HEK293 (cell line): ENCODE data around the gene GRID2.

Experiments
- CTCF ChIA-PET: fragments of 350-600 bp; formaldehyde crosslinking; extraction: SDS; loops from one replicate; lab custom pipeline; 2021; ENCODE audit warnings: antibody characterized with exemption; lab: Yijun Ruan, JAX
- POLR2A ChIA-PET: fragments of 300-600 bp; formaldehyde crosslinking; extraction: SDS; loops from one replicate; lab custom pipeline; 2020; ENCODE audit warnings: antibody characterized with exemption, inconsistent platforms; lab: Yijun Ruan, JAX
- H3K27ac ChIP-seq: fragments of 200-500 bp; sonication (Bioruptor generic); 2 replicates; pipeline ENCODE4 v1.5.1; 2014; ENCODE audit warnings: low read depth, low read length, control low read depth, inconsistent platforms; ENCODE audit errors: extremely low read depth
- H3K36me3 ChIP-seq, 2 experiments: fragments of 200-500 bp in 1 of 2; sonication (Bioruptor generic) in 1 of 2; 1 replicate in 1 of 2; 2 replicates in 1 of 2; pipeline ENCODE4 v1.5.1; 2014 to 2017; ENCODE audit warnings: inconsistent platforms in 2 of 2, low read length in 2 of 2; ENCODE audit not compliant: control insufficient read depth in 2 of 2, insufficient read depth in 1 of 2
- H3K4me1 ChIP-seq: fragments of 200-500 bp; sonication (Bioruptor generic); 2 replicates; pipeline ENCODE4 v1.5.1; 2014; ENCODE audit warnings: mild to moderate bottlenecking, low read length, inconsistent platforms; ENCODE audit not compliant: control insufficient read depth, insufficient read depth
- H3K4me3 ChIP-seq: 2 replicates; pipeline ENCODE4 v1.5.1; 2011; ENCODE audit warnings: low read depth, mild to moderate bottlenecking, control low read depth, low read length, moderate library complexity
- H3K9me3 ChIP-seq: fragments of 200-500 bp; sonication (Bioruptor generic); 2 replicates; pipeline ENCODE4 v1.5.1; 2014; ENCODE audit warnings: low read depth, low read length, inconsistent platforms; ENCODE audit not compliant: control insufficient read depth, insufficient read depth
- BCL6B ChIP-seq: fragments of 450-650 bp; formaldehyde crosslinking; IDR thresholded peaks from 2 replicates; pipeline ENCODE4 v1.5.1; 2017; ENCODE audit warnings: missing biosample characterization, missing genetic modification characterization
- CTCF ChIP-seq: fragments of 450-650 bp; formaldehyde crosslinking; IDR thresholded peaks from 2 replicates; pipeline ENCODE4 v1.5.1; 2016; ENCODE audit warnings: missing biosample characterization, missing genetic modification characterization
- GLI4 ChIP-seq: fragments of 450-650 bp; formaldehyde crosslinking; IDR thresholded peaks from 2 replicates; pipeline ENCODE4 v1.5.1; 2016; ENCODE audit warnings: missing biosample characterization, missing genetic modification characterization
- GLIS2 ChIP-seq: fragments of 450-650 bp; formaldehyde crosslinking; IDR thresholded peaks from 2 replicates; pipeline ENCODE4 v1.5.1; 2016; ENCODE audit warnings: missing biosample characterization, missing genetic modification characterization
- HOXA7 ChIP-seq: sonication (generic); formaldehyde crosslinking; IDR thresholded peaks from 2 replicates; pipeline ENCODE4 v1.8.1; 2022; ENCODE audit warnings: missing genetic modification reagents, borderline replicate concordance
- HOXD13 ChIP-seq: sonication (generic); formaldehyde crosslinking; IDR thresholded peaks from 2 replicates; pipeline ENCODE4 v1.8.0; 2022; ENCODE audit warnings: missing genetic modification reagents, borderline replicate concordance
- KLF16 ChIP-seq: fragments of 450-650 bp; formaldehyde crosslinking; IDR thresholded peaks from 2 replicates; pipeline ENCODE4 v1.5.1; 2017; ENCODE audit warnings: missing biosample characterization, missing genetic modification characterization
- KLF17 ChIP-seq: fragments of 450-650 bp; formaldehyde crosslinking; IDR thresholded peaks from 2 replicates; pipeline ENCODE4 v1.5.1; 2016; ENCODE audit warnings: missing biosample characterization, missing genetic modification characterization
- ZBTB11 ChIP-seq: fragments of 450-650 bp; formaldehyde crosslinking; conservative IDR thresholded peaks from 2 replicates; pipeline ENCODE4 v1.5.1; 2016; ENCODE audit warnings: low read depth, missing biosample characterization, missing genetic modification characterization
- ZFHX2 ChIP-seq: fragments of 450-650 bp; formaldehyde crosslinking; conservative IDR thresholded peaks from 2 replicates; pipeline ENCODE4 v1.5.1; 2016; ENCODE audit warnings: missing biosample characterization, missing genetic modification characterization
- ZFP37 ChIP-seq: fragments of 450-650 bp; formaldehyde crosslinking; IDR thresholded peaks from 2 replicates; pipeline ENCODE4 v1.5.1; 2016; ENCODE audit warnings: missing biosample characterization, missing genetic modification characterization
- ZIC2 ChIP-seq: fragments of 450-650 bp; formaldehyde crosslinking; IDR thresholded peaks from 2 replicates; pipeline ENCODE4 v1.5.1; 2016; ENCODE audit warnings: missing biosample characterization, missing genetic modification characterization
- ZNF157 ChIP-seq: fragments of 450-650 bp; formaldehyde crosslinking; IDR thresholded peaks from 2 replicates; pipeline ENCODE4 v1.5.1; 2016; ENCODE audit warnings: missing biosample characterization, missing genetic modification characterization
- ZNF18 ChIP-seq: fragments of 450-650 bp; formaldehyde crosslinking; IDR thresholded peaks from 2 replicates; pipeline ENCODE4 v1.5.1; 2016; ENCODE audit warnings: missing biosample characterization, missing genetic modification characterization
- ZNF184 ChIP-seq: fragments of 450-650 bp; IDR thresholded peaks from 2 replicates; pipeline ENCODE4 v1.5.1; 2018; ENCODE audit warnings: missing biosample characterization, mild to moderate bottlenecking, missing genetic modification characterization
- ZNF223 ChIP-seq: fragments of 450-650 bp; formaldehyde crosslinking; IDR thresholded peaks from 2 replicates; pipeline ENCODE4 v1.5.1; 2016; ENCODE audit warnings: missing biosample characterization, missing genetic modification characterization
- ZNF23 ChIP-seq: fragments of 450-650 bp; formaldehyde crosslinking; IDR thresholded peaks from 2 replicates; pipeline ENCODE4 v1.5.1; 2016; ENCODE audit warnings: missing biosample characterization, missing genetic modification characterization, borderline replicate concordance
- ZNF266 ChIP-seq: fragments of 450-650 bp; formaldehyde crosslinking; IDR thresholded peaks from 2 replicates; pipeline ENCODE4 v1.5.1; 2016; ENCODE audit warnings: missing biosample characterization, missing genetic modification characterization, low read depth
- ZNF416 ChIP-seq: fragments of 450-650 bp; formaldehyde crosslinking; IDR thresholded peaks from 2 replicates; pipeline ENCODE4 v1.5.1; 2016; ENCODE audit warnings: missing biosample characterization, missing genetic modification characterization
- ZNF513 ChIP-seq: fragments of 450-650 bp; IDR thresholded peaks from 2 replicates; pipeline ENCODE4 v1.5.1; 2018; ENCODE audit warnings: missing biosample characterization, missing genetic modification characterization
- ZNF530 ChIP-seq: fragments of 450-650 bp; formaldehyde crosslinking; IDR thresholded peaks from 2 replicates; pipeline ENCODE4 v1.5.1; 2016; ENCODE audit warnings: low read depth, missing biosample characterization, missing genetic modification characterization
- ZNF639 ChIP-seq: fragments of 450-650 bp; formaldehyde crosslinking; IDR thresholded peaks from 2 replicates; pipeline ENCODE4 v1.5.1; 2016; ENCODE audit warnings: missing biosample characterization, missing genetic modification characterization
- ZNF830 ChIP-seq: fragments of 450-650 bp; IDR thresholded peaks from 2 replicates; pipeline ENCODE4 v1.5.0; 2018; ENCODE audit warnings: missing biosample characterization, missing genetic modification characterization, low read depth, mild to moderate bottlenecking, moderate library complexity

The GRID2 gene

GRCh38 chr4:92359491-92359890 lies 55.7 kb downstream of the GRID2 start (continued):
- no peak for TF ChIP-seq ZNF513 (tag by site-specific recombination)
- TF ChIP-seq ZIC2 (tag by site-specific recombination), result no peak
- no peak for TF ChIP-seq ZNF184 (tag by site-specific recombination)
- TF ChIP-seq HOXD13 (CRISPR knock-in tag), result no peak
- TF ChIP-seq ZNF530 (tag by site-specific recombination), result no peak
- TF ChIP-seq ZNF639 (tag by site-specific recombination), result no peak
- TF ChIP-seq BCL6B, result no peak
- TF ChIP-seq ZNF830 (tag by site-specific recombination), result no peak
- no peak for TF ChIP-seq HOXA7
- TF ChIP-seq ZNF416 (tag by site-specific recombination), result no peak

GRCh38 chr4:92362028-92362427 lies 58.3 kb downstream of the GRID2 start:
- no peaks in the 10 kb centered on the region for H3K9me3 ChIP-seq
- CTCF ChIA-PET, result no interaction called here
- TF ChIP-seq ZBTB11 (tag by site-specific recombination) (no peak), ZFHX2 (tag by site-specific recombination) (no peak), HOXA7 (no peak), KLF17 (tag by site-specific recombination) (no peak), GLIS2 (tag by site-specific recombination) (no peak), KLF16 (tag by site-specific recombination) (no peak), ZNF157 (no peak)
- no peaks in the 10 kb centered on the region for H3K4me1 ChIP-seq
- no peak overlapping the region for H3K4me3 ChIP-seq
- H3K36me3 ChIP-seq, result no peaks in the 10 kb centered on the region
- POLR2A ChIA-PET, result no interaction called here
- H3K27ac ChIP-seq, result no peak overlapping the region

GRCh38 chr4:92368653-92369052 lies 64.9 kb downstream of the GRID2 start:
- Histone ChIP-seq H3K36me3 (no peaks in the 10 kb centered on the region), H3K4me1 (no peaks in the 10 kb centered on the region), H3K27ac (no peak overlapping the region), H3K9me3 (no peaks in the 10 kb centered on the region), H3K4me3 (no peak overlapping the region)
- POLR2A ChIA-PET, result no interaction called here
- CTCF ChIA-PET, result interaction anchor here (0.6 to 1.2 kb wide), 4 partner anchors 22 to 1245 kb away, joined by 3 to 6 read pairs (median 4); no protein-coding TSS in a partner anchor
- TF ChIP-seq GLI4 (tag by site-specific recombination) (no peak), CTCF (no peak), ZNF18 (tag by site-specific recombination) (no peak), ZNF23 (tag by site-specific recombination) (no peak), ZFP37 (tag by site-specific recombination) (no peak), ZNF266 (no peak), ZNF223 (no peak)
